BJ (cell line): ENCODE results near the gene BOD1L1. TPM values are rescaled to one million over a fixed set of nuclear protein-coding genes. Genes with fewer than 3 reads are reported as not detected.

Experiments used
- CTCF ChIA-PET: fragments of 350-600 bp; formaldehyde crosslinking; extraction: SDS; loops from one replicate; lab custom pipeline; 2021; ENCODE audit warnings: antibody characterized with exemption, inconsistent platforms; lab: Yijun Ruan, JAX
- POLR2A ChIA-PET: fragments of 300-600 bp; sonication (Branson Sonifier 250); formaldehyde crosslinking; extraction: SDS; loops from one replicate; lab custom pipeline; 2021; ENCODE audit warnings: antibody characterized with exemption; lab: Charles Lee
- DNase-seq: peaks from one replicate; pipeline ENCODE4 v3.0.0-alpha.2; 2011; ENCODE audit warnings: low read depth
- H3K27me3 ChIP-seq: 2 replicates; pipeline ENCODE4 v1.6.0; 2011; ENCODE audit warnings: low read length; ENCODE audit not compliant: control insufficient read depth, insufficient read depth
- H3K36me3 ChIP-seq: 2 replicates; pipeline ENCODE4 v1.5.1; 2011; ENCODE audit warnings: low read length; ENCODE audit not compliant: control insufficient read depth, insufficient read depth
- H3K4me3 ChIP-seq: 2 replicates; pipeline ENCODE4 v1.5.1; 2011; ENCODE audit warnings: low read depth, mild to moderate bottlenecking, control low read depth, low read length
- CTCF ChIP-seq: IDR thresholded peaks from 2 replicates; pipeline ENCODE4 v1.5.1; 2011; ENCODE audit warnings: low read depth, mild to moderate bottlenecking, control low read depth, inconsistent platforms, low read length, moderate library complexity; ENCODE audit not compliant: insufficient read depth
- polyA plus RNA-seq: library from polyadenylated mRNA; depleted of rRNA; stranded (reverse); fragments of >200 nt; gene quantifications from 2 replicates; pipeline ENCODE4 v1.2.3, GENCODE V29; 2011

The BOD1L1 gene
- polyA plus RNA-seq, 1 experiment = 8.9 TPM

- TF ChIP-seq CTCF = no peak
- H3K27me3 ChIP-seq = peaks cover 74% of the 10 kb centered on the region
- CTCF ChIA-PET = no interaction called here
Measured at GRCh38 chr4:13538427-13538973, 89.0 kb downstream of the BOD1L1 start.

GRCh38 chr4:13537832-13538177 is 89.7 kb downstream of the BOD1L1 start:
- no peak for DNase-seq
- ChIA-PET POLR2A (no interaction called here), CTCF (no interaction called here)
- no peak for TF ChIP-seq CTCF
- H3K4me3 ChIP-seq = no peak overlapping the region
- H3K36me3 ChIP-seq = no peaks in the 10 kb centered on the region
- H3K27me3 ChIP-seq = peaks cover 73% of the 10 kb centered on the region

More at GRCh38 chr4:13538427-13538973, 89.0 kb downstream of the BOD1L1 start:
- POLR2A ChIA-PET = no interaction called here
- Histone ChIP-seq H3K36me3 (no peaks in the 10 kb centered on the region), H3K4me3 (no peak overlapping the region)
- DNase-seq = no peak

- Histone ChIP-seq H3K36me3 (no peaks in the 10 kb centered on the region), H3K27me3 (peaks cover 72% of the 10 kb centered on the region), H3K4me3 (no peak overlapping the region)
- no peak for TF ChIP-seq CTCF
- DNase-seq = no peak
- ChIA-PET CTCF (no interaction called here), POLR2A (no interaction called here)
Measured at GRCh38 chr4:13537011-13537831, 90.3 kb downstream of the BOD1L1 start.

GRCh38 chr4:13536607-13537006 is 90.9 kb downstream of the BOD1L1 start:
- DNase-seq = no peak
- POLR2A ChIA-PET = no interaction called here
- Histone ChIP-seq H3K4me3 (no peak overlapping the region), H3K27me3 (peaks cover 71% of the 10 kb centered on the region), H3K36me3 (no peaks in the 10 kb centered on the region)
- CTCF ChIA-PET = no interaction called here
- TF ChIP-seq CTCF = no peak

- no peak for DNase-seq
- ChIA-PET CTCF (no interaction called here), POLR2A (no interaction called here)
- Histone ChIP-seq H3K27me3 (peaks cover 73% of the 10 kb centered on the region), H3K4me3 (no peak overlapping the region), H3K36me3 (no peaks in the 10 kb centered on the region)
- TF ChIP-seq CTCF = no peak
Measured at GRCh38 chr4:13535708-13536361, 91.7 kb downstream of the BOD1L1 start.
